ENCODE results near the gene IL36B.

IL36B gene

DNA sequence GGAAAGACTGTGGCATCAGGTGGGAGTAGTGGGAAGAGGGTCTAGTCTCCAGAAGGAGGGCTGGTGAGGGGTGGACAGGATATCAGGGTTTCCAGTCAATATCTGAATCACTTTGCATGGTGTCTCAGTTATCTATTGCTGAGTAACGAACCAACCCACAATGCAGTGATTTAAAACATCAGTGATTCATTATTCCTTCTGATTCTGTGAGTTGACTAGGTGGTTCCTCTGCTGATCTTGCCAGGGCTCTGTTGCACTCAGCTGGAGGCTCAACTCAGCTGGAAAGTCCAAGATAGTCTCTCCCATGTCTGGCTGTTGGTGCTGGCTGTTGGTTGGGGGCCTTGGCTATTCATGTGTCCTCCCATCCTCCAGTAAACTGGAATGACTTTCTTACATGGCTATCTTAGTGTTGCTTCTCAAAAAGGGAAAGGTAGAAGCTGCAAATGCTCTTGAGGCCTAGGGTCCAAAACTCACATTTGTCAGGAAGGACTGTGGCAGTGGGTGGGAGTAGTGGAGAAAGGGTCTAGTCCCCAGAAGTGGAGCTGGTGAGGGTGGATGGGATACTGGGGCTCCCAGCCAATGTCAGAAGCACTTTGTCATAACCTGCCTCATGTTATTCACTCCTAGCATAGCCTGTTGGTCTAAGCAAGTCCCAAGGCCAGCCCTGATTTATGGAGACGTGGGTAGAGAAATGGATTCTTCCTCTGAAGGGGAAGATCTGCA lies 29.0 kb upstream of the IL36B start:
- peaks cover 27% of the 10 kb centered on the region for H3K4me1 Mint-ChIP-seq

DNA sequence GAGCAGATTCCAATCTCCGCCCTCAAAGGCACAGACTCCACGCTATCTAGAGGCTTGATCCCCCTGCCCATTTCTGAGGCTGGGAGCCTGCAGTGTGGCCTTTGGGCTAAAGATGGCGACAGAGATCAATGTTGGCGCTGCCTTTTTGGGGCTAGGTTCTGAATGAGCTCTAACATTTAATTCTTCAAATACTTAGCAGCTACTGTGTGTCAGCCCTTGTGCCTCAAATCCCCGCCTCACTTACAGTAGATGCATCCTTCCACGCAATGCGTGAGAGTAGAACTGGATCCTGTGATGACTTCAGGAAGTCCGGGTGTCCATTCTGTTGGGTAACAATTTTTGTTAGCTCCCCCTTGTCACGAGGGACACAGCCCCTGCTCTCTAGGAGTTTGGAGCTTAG lies 27.5 kb upstream of the IL36B start:
- H3K9me3 Mint-ChIP-seq, result no peaks in the 10 kb centered on the region
- no peaks in the 10 kb centered on the region for H3K36me3 Mint-ChIP-seq
- ATAC-seq, result peak; percentile 54
- peak; percentile 54 to 81 for DNase-seq (ENCODE audit: low spot score in 2 of 2)
- H3K4me3 Mint-ChIP-seq, result no peak overlapping the region
- H3K4me1 Mint-ChIP-seq, result peaks cover 22% of the 10 kb centered on the region
- H3K27ac Mint-ChIP-seq, result no peak overlapping the region

More for the DNA sequence above, 29.0 kb upstream of the IL36B start:
- Mint-ChIP-seq H3K4me3 (no peak overlapping the region), H3K36me3 (no peaks in the 10 kb centered on the region), H3K27ac (no peak overlapping the region), H3K9me3 (no peaks in the 10 kb centered on the region)
- DNase-seq (ENCODE audit: low spot score in 2 of 2) (no peak), ATAC-seq (peak; percentile 73)

DNA sequence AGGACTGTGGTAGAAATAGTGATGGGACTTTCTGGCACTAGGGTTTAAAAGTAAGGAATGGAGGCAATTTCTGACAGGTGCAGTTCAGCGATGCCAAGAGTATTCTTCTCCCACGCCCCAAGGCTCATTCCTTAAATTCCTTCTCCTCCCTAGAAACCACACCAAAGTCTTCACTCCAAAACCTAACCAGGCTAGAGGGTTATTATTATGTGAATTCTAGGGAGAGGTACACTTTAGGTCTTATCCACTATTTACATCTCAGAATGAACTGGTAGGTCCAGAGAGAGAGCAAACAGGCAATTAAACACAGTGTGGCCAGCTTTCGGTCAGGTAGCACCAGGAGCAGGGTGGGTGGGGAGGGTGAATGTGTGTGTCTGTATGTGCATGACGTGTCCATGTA lies 26.5 kb upstream of the IL36B start:
- DNase-seq (ENCODE audit: low spot score in 2 of 2) (no peak), ATAC-seq (no peak)
- Mint-ChIP-seq H3K9me3 (no peaks in the 10 kb centered on the region), H3K4me1 (peaks cover 20% of the 10 kb centered on the region), H3K4me3 (no peak overlapping the region), H3K27ac (no peak overlapping the region), H3K36me3 (no peaks in the 10 kb centered on the region)

DNA sequence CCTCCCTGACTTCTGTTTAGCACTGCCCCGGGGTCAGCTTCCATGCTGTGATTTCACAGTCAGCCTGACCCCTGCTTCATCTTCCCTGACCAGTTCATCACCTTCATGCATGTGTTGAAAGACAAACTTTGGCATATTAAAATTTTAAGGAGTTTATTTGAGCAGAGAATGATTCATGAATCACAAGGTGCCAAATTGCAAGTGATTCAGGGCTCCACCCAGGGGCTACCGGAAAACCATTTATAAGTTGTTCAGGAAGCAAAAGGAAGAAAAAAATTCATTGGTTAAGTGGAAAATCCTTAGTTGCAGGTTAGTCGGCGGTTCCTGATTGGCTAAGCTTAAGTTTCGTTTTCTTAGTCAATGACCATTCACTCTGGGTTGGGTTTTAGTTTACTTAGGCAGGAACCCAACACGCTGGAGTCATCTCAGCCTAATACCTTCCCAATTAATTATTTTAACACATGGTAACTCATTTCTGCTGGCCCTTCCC lies 25.7 kb upstream of the IL36B start:
- DNase-seq (ENCODE audit: low spot score in 2 of 2), result no peak
- Mint-ChIP-seq H3K4me3 (no peak overlapping the region), H3K4me1 (peaks cover 17% of the 10 kb centered on the region), H3K27ac (no peak overlapping the region), H3K36me3 (no peaks in the 10 kb centered on the region), H3K9me3 (no peaks in the 10 kb centered on the region)
- no peak for ATAC-seq

DNA sequence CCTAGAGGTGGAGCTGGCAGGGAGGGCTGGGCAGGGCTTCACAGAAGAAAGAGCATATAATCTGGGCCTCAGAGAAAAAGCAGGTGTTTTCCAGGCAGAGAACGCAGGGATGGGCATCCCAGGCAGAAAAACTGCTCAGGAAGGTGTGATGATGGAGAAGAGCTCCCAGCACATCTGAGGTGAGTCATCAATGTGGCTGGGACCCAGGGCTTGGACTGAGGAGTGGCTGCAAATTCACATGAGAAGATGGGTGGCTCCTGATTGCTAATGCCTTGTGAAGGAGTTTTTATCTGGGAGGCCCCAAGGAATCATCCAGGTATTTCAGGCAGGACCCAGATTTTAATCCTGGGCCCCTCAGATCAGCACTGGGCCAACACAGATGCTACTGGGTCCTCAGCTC lies 25.3 kb upstream of the IL36B start:
- Mint-ChIP-seq H3K9me3 (no peaks in the 10 kb centered on the region), H3K36me3 (no peaks in the 10 kb centered on the region), H3K4me3 (no peak overlapping the region), H3K27ac (no peak overlapping the region), H3K4me1 (peaks cover 15% of the 10 kb centered on the region)
- DNase-seq (ENCODE audit: low spot score in 2 of 2) (no peak), ATAC-seq (no peak)

DNA sequence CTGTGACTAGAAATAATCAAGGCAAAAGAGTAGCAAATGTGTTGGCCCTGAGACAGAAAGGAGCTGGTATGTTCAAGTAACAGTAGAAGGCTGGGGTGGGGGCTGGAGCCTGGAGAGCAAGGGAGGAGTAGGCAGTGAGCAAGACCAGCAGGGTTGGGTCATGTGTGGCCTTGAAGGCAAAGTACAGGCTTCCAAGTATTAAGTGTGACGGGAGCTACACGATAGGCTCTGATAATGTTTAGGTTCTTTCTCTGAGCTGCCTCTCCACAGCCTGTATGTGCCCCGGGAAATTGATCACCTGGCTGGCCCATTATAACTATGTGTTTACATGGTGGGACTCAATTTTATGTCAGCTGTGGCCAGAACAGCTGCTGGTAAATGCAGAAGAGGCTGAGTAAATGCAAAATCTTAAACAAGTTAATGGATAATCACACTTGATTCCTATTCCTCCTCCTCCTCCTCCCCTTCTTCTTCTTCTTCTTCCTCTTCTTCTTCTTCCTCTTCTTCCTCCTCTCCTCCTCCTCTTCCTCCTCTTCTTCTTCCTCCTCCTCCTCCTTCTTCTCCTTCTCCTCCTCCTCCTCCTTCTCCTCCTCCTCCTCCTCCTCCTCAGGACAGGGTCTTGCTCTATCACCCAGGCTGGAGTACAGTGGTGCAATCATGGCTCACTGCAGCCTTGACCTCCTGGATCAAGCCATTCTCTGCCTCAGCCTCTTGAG lies 24.4 kb upstream of the IL36B start:
- DNase-seq (ENCODE audit: low spot score in 2 of 2), result no peak
- no peak overlapping the region for H3K4me3 Mint-ChIP-seq
- ATAC-seq, result no peak
- no peak overlapping the region for H3K27ac Mint-ChIP-seq
- no peaks in the 10 kb centered on the region for H3K9me3 Mint-ChIP-seq
- no peaks in the 10 kb centered on the region for H3K36me3 Mint-ChIP-seq
- peaks cover 15% of the 10 kb centered on the region for H3K4me1 Mint-ChIP-seq

DNA sequence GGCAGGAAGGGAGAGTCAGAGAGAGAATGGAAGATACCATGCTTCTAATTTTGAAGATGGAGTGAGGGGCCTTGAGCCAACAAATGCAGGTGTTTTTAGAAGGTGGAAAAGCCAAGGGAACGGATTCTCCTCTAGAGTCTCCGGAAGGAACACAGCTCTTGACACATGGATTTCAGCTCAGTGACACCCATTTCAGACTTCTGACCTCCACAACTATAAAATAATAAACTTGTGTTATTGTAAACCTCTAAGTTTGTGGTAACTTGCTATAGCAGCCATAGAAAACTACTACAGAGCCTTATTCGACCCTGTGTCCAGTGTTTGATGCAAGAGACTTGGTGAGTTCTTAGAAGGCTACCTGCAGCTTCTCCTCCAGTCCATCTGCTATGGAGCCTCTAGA lies 22.9 kb upstream of the IL36B start:
- no peak overlapping the region for H3K27ac Mint-ChIP-seq
- no peak for ATAC-seq
- no peak for DNase-seq (ENCODE audit: low spot score in 2 of 2)
- no peak overlapping the region for H3K4me3 Mint-ChIP-seq
- peaks cover 7% of the 10 kb centered on the region for H3K4me1 Mint-ChIP-seq
- no peaks in the 10 kb centered on the region for H3K36me3 Mint-ChIP-seq
- no peaks in the 10 kb centered on the region for H3K9me3 Mint-ChIP-seq

DNA sequence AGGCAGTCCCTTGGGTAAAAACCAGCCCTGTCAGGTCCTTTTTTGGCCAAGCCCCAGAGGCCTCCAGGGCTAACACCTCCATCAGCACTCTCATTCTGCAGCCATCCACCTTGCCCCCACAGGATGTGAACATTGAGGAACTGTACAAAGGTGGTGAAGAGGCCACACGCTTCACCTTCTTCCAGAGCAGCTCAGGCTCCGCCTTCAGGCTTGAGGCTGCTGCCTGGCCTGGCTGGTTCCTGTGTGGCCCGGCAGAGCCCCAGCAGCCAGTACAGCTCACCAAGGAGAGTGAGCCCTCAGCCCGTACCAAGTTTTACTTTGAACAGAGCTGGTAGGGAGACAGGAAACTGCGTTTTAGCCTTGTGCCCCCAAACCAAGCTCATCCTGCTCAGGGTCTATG lies 22.4 kb upstream of the IL36B start:
- Mint-ChIP-seq H3K4me1 (peaks cover 7% of the 10 kb centered on the region), H3K9me3 (no peaks in the 10 kb centered on the region), H3K36me3 (no peaks in the 10 kb centered on the region), H3K4me3 (no peak overlapping the region), H3K27ac (no peak overlapping the region)
- DNase-seq (ENCODE audit: low spot score in 2 of 2) (no peak), ATAC-seq (peak; percentile 19)

DNA sequence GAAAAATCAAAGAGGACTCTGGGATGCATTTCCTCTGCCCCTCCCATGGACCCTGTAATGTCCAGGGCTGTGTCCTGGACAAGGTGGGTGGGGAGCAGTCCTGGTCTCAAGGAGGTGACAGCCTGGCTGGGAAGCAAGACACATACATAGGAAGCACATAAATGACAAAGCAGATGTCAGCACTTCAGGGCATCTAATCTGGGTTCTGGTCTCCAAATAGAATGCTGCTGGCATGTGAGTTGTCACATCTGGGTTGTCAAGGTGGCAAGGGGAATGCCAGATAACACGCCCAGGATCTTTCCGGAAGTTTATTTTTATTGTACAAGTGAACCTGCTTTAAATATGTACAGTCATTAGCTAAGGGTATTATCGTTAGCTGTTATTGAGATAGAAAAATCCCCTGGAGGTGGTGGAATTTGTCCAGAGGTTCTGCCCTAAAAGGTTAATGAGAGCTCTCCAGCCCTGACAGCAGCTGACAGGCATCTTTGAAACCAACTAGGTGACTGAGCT lies 20.7 kb upstream of the IL36B start:
- Mint-ChIP-seq H3K4me1 (peaks cover 7% of the 10 kb centered on the region), H3K9me3 (no peaks in the 10 kb centered on the region), H3K4me3 (no peak overlapping the region), H3K27ac (no peak overlapping the region), H3K36me3 (no peaks in the 10 kb centered on the region)
- DNase-seq (ENCODE audit: low spot score in 2 of 2) (no peak), ATAC-seq (no peak)

DNA sequence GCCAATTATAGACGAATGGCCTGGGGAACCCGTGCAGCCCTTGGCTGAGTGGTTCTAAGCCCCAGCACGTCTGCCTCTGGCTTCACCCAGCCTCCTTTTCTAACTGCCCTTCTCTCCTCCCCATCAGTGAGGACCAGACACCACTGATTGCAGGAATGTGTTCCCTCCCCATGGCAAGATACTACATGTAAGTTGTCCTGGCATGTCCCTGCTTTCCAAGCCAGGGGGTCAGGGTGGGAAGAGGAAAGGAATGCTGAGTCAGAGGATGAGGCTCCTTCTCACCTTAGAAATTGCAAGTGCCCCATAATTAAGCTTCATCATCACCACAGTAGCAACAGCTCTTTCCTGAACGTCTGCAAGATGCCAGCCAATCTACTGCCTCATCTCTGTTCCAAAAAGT lies 19.9 kb upstream of the IL36B start:
- Mint-ChIP-seq H3K9me3 (no peaks in the 10 kb centered on the region), H3K4me3 (no peak overlapping the region), H3K4me1 (peaks cover 7% of the 10 kb centered on the region), H3K36me3 (no peaks in the 10 kb centered on the region), H3K27ac (no peak overlapping the region)
- DNase-seq (ENCODE audit: low spot score in 2 of 2) (no peak), ATAC-seq (no peak)

DNA sequence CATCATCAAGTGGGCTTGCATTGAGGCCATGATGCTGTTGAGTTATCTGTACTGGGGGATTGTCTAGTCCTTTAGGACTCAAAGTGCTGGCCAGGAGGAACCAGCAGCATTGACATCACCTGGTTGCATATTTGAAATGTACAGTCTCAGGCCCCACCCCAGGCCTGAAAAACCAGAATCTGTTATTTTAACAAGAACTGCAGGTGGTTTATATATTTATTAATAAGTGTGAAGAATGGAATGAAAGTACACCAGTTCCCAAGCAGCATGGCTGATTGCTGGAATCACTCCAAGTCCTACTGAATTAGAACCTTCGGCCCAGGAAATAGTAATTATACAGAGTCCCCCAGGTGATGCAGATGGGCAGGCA lies 17.9 kb upstream of the IL36B start:
- DNase-seq (ENCODE audit: low spot score in 2 of 2) (no peak), ATAC-seq (no peak)
- Mint-ChIP-seq H3K27ac (no peak overlapping the region), H3K4me3 (no peak overlapping the region), H3K36me3 (no peaks in the 10 kb centered on the region), H3K4me1 (peaks cover 7% of the 10 kb centered on the region), H3K9me3 (no peaks in the 10 kb centered on the region)

DNA sequence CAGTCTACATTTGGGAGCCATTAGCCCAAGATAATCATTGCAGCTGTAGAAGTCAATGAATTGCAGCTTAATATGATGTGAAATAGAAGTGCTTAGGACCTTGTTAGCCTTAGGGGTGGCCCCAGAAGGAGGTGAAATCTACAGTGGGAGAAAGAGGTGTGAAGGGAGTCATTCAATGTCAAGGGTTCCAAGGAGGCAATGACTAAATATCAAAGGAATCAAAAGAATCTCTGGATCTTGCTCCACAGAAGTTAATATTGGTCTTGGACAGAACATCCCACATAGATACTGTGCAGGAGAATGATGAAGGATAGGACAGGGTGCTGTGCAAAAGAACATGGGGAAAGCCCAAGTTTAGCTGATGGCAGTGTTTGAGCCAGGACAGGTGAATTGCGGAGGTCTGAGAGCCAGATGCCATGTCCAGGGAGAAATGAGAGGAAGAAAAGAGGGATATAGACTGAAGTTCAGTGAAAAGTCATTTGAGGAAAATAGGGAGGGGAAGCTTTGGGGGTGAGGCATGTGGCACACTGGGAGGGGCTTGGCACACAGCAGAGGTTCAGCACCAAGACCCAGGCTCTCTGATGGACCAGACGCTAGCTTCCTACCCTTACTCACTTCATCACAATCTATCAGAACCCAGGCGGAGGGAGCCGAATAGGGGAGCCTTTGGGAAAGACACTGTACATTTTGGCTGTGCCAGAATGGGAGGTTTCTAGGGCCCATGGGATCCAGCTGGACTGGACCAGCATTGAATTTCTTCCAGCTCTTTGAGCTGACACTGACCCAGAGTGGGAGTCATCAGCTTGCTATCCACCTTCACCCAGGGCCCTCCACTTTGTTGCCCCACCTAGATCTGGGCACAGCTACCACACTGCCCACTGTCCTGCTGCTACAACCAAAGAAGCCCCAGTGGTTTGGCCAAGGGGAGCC lies 17.3 kb upstream of the IL36B start:
- H3K4me3 Mint-ChIP-seq, result no peak overlapping the region
- ATAC-seq, result no peak
- no peaks in the 10 kb centered on the region for H3K9me3 Mint-ChIP-seq

DNA sequence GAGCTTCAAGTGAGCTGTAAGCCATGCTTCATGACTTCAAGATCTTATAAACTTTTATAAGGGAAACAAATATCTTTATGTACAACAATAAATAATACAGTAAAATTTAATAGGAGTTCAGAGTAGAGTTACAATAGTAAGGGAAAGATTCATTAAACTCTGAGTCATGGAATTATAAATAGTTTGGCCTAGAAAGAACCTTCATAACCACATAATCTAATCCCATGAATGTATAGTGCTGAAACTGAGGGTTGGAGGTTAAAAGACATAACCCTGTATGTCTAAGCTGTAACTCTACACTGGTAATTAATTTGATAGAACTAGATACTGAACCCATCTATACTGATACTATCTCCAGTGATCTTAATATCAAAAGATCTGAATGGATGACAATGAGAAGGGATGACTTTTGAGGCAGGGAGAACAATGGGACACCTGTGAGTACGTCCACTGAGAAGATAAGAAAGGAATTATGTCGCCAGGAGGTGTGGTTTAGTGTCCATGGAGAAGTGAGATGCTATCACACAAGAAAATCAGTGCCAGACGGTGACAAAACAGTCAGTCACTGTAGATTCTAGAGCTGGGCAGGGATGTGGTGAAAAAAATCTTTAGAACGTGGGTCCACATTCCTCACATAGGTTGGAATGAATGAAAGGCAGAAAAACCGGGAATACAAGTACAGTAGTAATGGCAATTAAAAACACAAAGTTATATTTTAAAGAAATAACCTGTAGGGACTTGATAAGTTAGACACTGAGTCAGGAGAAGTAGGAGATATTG lies 16.2 kb upstream of the IL36B start:
- ATAC-seq (no peak), DNase-seq (ENCODE audit: low spot score in 2 of 2) (no peak)
- no peaks in the 10 kb centered on the region for H3K4me1 Mint-ChIP-seq
- H3K27ac Mint-ChIP-seq, result no peak overlapping the region
- no peaks in the 10 kb centered on the region for H3K36me3 Mint-ChIP-seq
- H3K9me3 Mint-ChIP-seq, result no peaks in the 10 kb centered on the region
- no peak overlapping the region for H3K4me3 Mint-ChIP-seq

More for the DNA sequence above, 17.3 kb upstream of the IL36B start:
- Mint-ChIP-seq H3K4me1 (peaks cover 4% of the 10 kb centered on the region), H3K36me3 (no peaks in the 10 kb centered on the region), H3K27ac (no peak overlapping the region)
- DNase-seq (ENCODE audit: low spot score in 2 of 2), result no peak

DNA sequence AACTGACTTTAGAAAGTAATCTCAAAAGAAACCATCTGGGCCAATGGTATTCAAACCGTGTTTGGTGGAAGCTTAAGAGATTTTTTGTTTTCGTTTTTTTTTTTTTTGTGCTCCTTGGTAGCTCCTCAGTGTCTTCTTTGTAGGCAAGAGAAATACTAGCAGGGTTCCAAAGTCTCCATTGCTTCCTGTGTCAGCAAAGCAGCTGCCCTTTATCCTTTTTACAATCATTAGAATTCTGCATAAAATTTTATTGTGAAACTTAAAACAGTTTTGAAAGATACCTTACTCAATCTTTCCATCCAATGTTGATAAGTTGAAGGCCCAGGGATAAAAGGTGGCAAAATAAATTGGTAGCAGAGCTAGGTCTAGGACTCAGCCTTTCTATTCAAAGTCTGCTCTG lies 15.6 kb upstream of the IL36B start:
- ATAC-seq, result no peak
- H3K4me1 Mint-ChIP-seq, result no peaks in the 10 kb centered on the region
- no peak overlapping the region for H3K4me3 Mint-ChIP-seq
- no peaks in the 10 kb centered on the region for H3K9me3 Mint-ChIP-seq
- no peaks in the 10 kb centered on the region for H3K36me3 Mint-ChIP-seq
- no peak overlapping the region for H3K27ac Mint-ChIP-seq
- DNase-seq (ENCODE audit: low spot score in 2 of 2), result no peak

DNA sequence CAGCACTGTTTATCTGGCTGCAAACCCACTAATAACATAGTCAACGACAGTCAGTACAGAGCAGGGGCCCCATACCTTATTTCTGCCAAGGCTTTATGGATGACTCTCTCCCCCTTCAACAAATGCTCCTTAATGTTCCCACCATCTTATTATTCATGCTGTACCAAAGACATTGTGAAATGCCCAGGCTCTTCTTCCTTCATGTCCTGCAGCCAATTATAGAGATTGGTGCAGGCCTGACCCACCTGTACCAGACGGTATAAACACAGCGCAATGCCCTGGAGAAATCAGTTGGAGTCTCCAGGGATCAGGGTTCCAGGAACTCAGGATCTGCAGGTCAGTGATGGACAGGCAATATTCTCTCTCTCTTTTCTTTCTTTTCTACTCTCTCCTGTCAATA lies 15.0 kb upstream of the IL36B start, which contains the start of gene IL1F10:
TSS of gene IL1F10 (plus strand) at position 290 of the 400 bp plus-strand sequence. CDS start 4,769 bp downstream, outside the sequence.
- Mint-ChIP-seq H3K27ac (no peak within 1 kb of the TSS), H3K4me1 (no peaks in the 10 kb centered on the region), H3K9me3 (no peaks in the 10 kb centered on the region), H3K36me3 (no peaks in the 10 kb centered on the region), H3K4me3 (no peak within 1 kb of the TSS)
- ATAC-seq, result no peak
- DNase-seq (ENCODE audit: low spot score in 2 of 2), result no peak

Data from stimulated activated effector memory CD8-positive, alpha-beta T cell treated with anti-CD3 and anti-CD28 coated beads, Interleukin-12 subunit alpha, Interleukin-12 subunit beta, amount 100 ng/mL, for 72 hours (primary cell).